Activated T-cell treated with anti-CD3 and anti-CD28 coated beads for 48 hours (primary cell): ENCODE measurements around the gene C14orf119.

ENCODE experiments used
- DNase-seq: peaks from one replicate; pipeline ENCODE4 v3.0.0-alpha.2; 2020; ENCODE audit warnings: low read depth

The C14orf119 gene

DNA sequence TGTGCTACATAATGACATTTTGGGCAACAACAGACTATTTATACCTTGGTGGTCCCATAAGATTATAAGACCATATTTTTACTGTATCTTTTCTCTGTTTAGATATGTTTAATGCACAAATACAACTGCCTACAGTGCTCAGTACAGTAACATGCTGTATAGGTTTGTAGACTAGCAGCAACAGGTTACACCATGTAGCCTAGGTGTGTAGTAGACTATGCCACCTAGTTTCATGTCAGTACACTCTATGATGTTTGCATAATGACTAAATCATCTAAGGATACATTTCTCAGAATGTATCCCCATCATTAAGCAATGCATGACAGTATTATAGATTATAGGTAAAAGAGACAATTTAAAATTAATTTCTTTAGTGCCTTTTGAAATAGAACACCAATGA lies 54.4 kb downstream of the C14orf119 start:
- DNase-seq: no peak
